Measurements from ENCODE around the gene ALG12. TPM values are rescaled to one million over a fixed set of nuclear protein-coding genes. Genes with fewer than 3 reads are reported as not detected.
A peak's percentile ranks its signal among the peaks of the same experiment; 100 is the strongest.

Gene ALG12
- total RNA-seq, 1 donor = 20.3 TPM

DNA sequence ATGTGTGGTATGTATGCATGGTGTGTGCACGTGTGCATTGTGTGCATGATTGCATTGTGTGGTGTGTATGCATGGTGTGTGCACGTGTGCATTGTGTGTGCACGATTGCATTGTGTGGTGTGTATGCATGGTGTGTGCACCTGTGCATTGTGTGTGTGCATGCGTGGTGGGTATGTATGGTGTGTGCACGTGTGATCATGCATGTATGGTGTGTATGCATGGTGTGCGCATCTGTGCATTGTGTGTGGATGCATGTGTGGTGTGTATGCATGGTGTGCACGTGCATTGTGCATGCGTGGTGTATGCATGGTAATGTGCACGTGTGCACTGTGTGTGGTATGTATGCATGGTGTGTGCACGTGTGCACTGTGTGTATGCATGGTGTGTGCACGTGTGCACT is 16.8 kb downstream of the ALG12 start:
- no peak for DNase-seq (ENCODE audit: low read depth)
- TF ChIP-seq CTCF (IDR thresholded peaks at IDR 0.05; ENCODE audit: insufficient read depth, low read depth, low read length) = no peak

DNA sequence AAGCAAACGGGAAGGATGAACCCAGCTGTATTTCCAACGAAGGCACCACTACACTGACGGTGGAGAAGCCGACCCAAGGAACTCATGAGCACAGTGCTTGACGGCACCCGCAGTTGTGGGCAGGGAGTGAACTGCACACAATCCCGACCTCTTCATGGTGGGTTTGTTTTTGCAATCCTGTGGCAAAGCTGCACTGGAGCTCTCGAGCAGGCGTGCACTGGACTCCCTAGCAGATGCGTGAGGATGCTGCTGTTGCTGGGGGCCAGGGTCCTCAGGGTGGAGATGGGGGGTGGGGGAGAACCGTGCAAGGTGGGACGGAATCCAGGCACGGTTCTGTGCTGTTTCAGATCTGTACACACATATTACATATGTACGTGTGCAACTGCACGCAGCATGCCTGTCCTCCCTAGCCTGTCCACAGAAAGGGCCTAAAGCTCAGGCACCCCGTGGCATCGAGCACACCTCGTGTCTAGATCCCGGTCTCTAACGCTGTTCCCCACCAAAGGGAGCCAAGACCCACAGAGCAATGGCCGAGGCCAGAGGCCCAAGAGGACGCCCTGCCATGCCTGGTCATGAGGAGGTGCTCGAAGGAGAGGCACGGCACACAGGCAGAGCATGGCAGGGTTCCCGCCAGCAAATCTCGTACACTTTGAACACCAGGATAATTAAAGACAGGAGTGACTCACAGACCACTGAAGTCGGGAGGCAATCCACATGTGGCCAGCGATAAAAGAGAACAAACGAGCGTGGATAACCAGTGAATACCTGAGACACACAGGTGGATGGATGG is 17.6 kb downstream of the ALG12 start:
- TF ChIP-seq CTCF (IDR thresholded peaks at IDR 0.05; ENCODE audit: insufficient read depth, low read depth, low read length) = no peak
- no peak for DNase-seq (ENCODE audit: low read depth)
- no peak overlapping the region for H3K4me3 ChIP-seq (ENCODE audit: low read depth, low read length)

More for the DNA sequence above, 16.8 kb downstream of the ALG12 start:
- H3K4me3 ChIP-seq (ENCODE audit: low read depth, low read length) = no peak overlapping the region

GRCh38 chr22:49899530-49899929 is 18.7 kb downstream of the ALG12 start:
- TF ChIP-seq CTCF (IDR thresholded peaks at IDR 0.05; ENCODE audit: insufficient read depth, low read depth, low read length) = no peak
- no peak for DNase-seq (ENCODE audit: low read depth)
- no peak overlapping the region for H3K4me3 ChIP-seq (ENCODE audit: low read depth, low read length)

DNA sequence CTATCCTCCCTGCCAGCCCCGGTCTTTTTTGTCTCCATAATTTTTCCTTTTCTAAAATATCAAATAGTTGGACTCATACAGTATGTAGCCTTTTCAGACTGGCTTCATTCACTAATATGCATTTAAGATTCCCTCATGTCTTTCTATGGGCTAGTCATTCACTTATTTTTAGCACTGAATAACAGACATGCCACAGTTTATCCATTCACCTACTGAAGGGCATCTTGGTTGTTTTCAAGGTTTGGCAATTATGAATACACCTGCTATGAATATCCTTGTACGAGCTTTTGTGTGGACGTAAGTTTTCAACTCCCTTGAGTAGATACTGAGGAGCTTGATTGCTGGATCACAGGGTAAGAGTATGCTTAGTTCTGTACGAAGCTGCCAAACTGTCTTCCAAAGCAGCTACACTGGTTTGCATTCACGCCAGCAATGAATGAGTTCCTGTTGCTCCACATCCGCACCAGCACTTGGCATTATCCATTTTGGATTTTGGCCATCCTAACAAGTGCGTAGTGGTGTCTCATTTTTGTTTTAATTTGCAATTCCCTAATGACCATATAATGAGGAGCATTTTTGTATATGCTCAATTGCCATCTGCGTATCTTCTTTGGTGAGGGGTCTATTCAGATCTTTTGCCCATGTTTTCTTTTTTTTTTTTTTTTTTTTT is 21.1 kb downstream of the ALG12 start:
- DNase-seq (ENCODE audit: low read depth) = no peak
- no peak for TF ChIP-seq CTCF (IDR thresholded peaks at IDR 0.05; ENCODE audit: insufficient read depth, low read depth, low read length)
- no peak overlapping the region for H3K4me3 ChIP-seq (ENCODE audit: low read depth, low read length)

DNA sequence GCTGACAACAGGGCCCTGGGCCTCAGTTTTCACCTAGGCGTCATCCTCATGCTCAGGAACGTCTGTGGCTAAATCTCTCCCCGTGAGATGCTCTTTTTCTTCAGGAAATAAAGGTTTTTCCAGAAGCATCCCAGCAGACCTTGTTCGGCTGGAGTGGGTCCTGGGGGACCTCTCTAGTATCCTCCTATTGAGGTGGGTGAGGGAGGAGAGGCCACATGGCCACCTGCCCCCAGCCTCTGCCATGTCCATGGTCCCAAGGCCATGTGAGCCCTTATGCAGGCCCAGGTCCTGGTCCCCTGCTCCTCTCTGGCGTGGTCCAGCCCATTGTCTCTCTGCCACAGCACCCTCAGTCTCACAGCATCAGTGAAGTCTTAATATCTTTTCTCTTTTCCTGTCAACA is 22.0 kb downstream of the ALG12 start:
- TF ChIP-seq CTCF (IDR thresholded peaks at IDR 0.05; ENCODE audit: insufficient read depth, low read depth, low read length) = no peak
- no peak overlapping the region for H3K4me3 ChIP-seq (ENCODE audit: low read depth, low read length)
- no peak for DNase-seq (ENCODE audit: low read depth)

GRCh38 chr22:49894322-49895054 is 23.8 kb downstream of the ALG12 start:
- DNase-seq (ENCODE audit: low read depth) = peak; percentile 3
- TF ChIP-seq CTCF (IDR thresholded peaks at IDR 0.05; ENCODE audit: insufficient read depth, low read depth, low read length) = no peak
- no peak overlapping the region for H3K4me3 ChIP-seq (ENCODE audit: low read depth, low read length)
